H7 (cell line): Measurements from ENCODE around the gene IL6R. TPM values are rescaled to one million over a fixed set of nuclear protein-coding genes. Genes with fewer than 3 reads are reported as not detected.
"Not testable (repeated sequence)": the region's sequence is repeated elsewhere in the genome, so short reads cannot be mapped to it uniquely, and the experiment has no call there.

ENCODE experiments used
- DNase-seq: peaks from one replicate; pipeline ENCODE4 v3.0.0; 2012
- H3K27me3 ChIP-seq: 2 replicates; pipeline ENCODE4 v1.6.0; 2011; ENCODE audit warnings: mild to moderate bottlenecking, low read length; ENCODE audit not compliant: control insufficient read depth, insufficient read depth
- H3K36me3 ChIP-seq: replicated peaks from 2 replicates; pipeline ENCODE4 v1.5.1; 2011; ENCODE audit warnings: low read length; ENCODE audit not compliant: control insufficient read depth, insufficient read depth
- H3K4me3 ChIP-seq: 2 replicates; pipeline ENCODE4 v1.5.1; 2011; ENCODE audit warnings: low read depth, mild to moderate bottlenecking, control low read depth, low read length, moderate library complexity; ENCODE audit not compliant: insufficient read depth
- total RNA-seq: library from RNA; depleted of rRNA; stranded (reverse); fragments of >200 nt; shearing (Covaris generic); gene quantifications from 2 replicates; pipeline ENCODE4 v1.2.3, GENCODE V29; 2014; rRNA removed

IL6R gene
- total RNA-seq, result 8.6 and 10.3 TPM in 2 replicates

- Histone ChIP-seq H3K27me3 (peaks cover 33% of the 10 kb centered on the region), H3K4me3 (peak within 1 kb of the TSS; percentile 71), H3K36me3 (no peaks in the 10 kb centered on the region)
- DNase-seq, result peak; percentile 91
Observed at GRCh38 chr1:154404984-154405746, at the start of gene IL6R. Gene IL6R, plus strand, starts transcription at chr1:154405343. Its CDS starts 287 bp downstream, at chr1:154405630.

- DNase-seq, result no peak
- H3K36me3 ChIP-seq, result no peaks in the 10 kb centered on the region
- no peaks in the 10 kb centered on the region; the same call in 1 of the 2 replicates for H3K27me3 ChIP-seq
- no peak overlapping the region for H3K4me3 ChIP-seq
Observed at GRCh38 chr1:154358519-154358918, 46.6 kb upstream of the IL6R start.

GRCh38 chr1:154360288-154360687, 44.9 kb upstream of the IL6R start:
- H3K4me3 ChIP-seq, result no peak overlapping the region
- DNase-seq, result no peak
- H3K27me3 ChIP-seq, result no peaks in the 10 kb centered on the region
- no peaks in the 10 kb centered on the region for H3K36me3 ChIP-seq

- not testable (repeated sequence) for H3K27me3 ChIP-seq, H3K36me3 ChIP-seq, H3K4me3 ChIP-seq, DNase-seq
Observed at GRCh38 chr1:154360881-154361280, 44.3 kb upstream of the IL6R start.

- Histone ChIP-seq H3K4me3 (no peak overlapping the region), H3K36me3 (no peaks in the 10 kb centered on the region), H3K27me3 (no peaks in the 10 kb centered on the region)
- no peak for DNase-seq
Observed at GRCh38 chr1:154361357-154361756, 43.8 kb upstream of the IL6R start.

- no peak overlapping the region for H3K4me3 ChIP-seq
- H3K36me3 ChIP-seq, result no peaks in the 10 kb centered on the region
- no peaks in the 10 kb centered on the region for H3K27me3 ChIP-seq
- no peak for DNase-seq
Observed at GRCh38 chr1:154371436-154371835, 33.7 kb upstream of the IL6R start.

GRCh38 chr1:154373777-154374357, 31.3 kb upstream of the IL6R start:
- DNase-seq, H3K27me3 ChIP-seq, H3K4me3 ChIP-seq, H3K36me3 ChIP-seq: not testable (repeated sequence)

- no peaks in the 10 kb centered on the region for H3K27me3 ChIP-seq
- H3K4me3 ChIP-seq, result no peak overlapping the region
- DNase-seq, result no peak
- H3K36me3 ChIP-seq, result no peaks in the 10 kb centered on the region
Observed at GRCh38 chr1:154379301-154379700, 25.8 kb upstream of the IL6R start.

- no peak for DNase-seq
- H3K4me3 ChIP-seq, result no peak overlapping the region
- H3K36me3 ChIP-seq, result no peaks in the 10 kb centered on the region
- no peaks in the 10 kb centered on the region for H3K27me3 ChIP-seq
Observed at GRCh38 chr1:154384650-154385489, 20.3 kb upstream of the IL6R start.

- no peak for DNase-seq
- Histone ChIP-seq H3K4me3 (no peak overlapping the region), H3K27me3 (no peaks in the 10 kb centered on the region), H3K36me3 (no peaks in the 10 kb centered on the region)
Observed at GRCh38 chr1:154386643-154387352, 18.3 kb upstream of the IL6R start.

GRCh38 chr1:154391086-154391770, 13.9 kb upstream of the IL6R start:
- no peaks in the 10 kb centered on the region for H3K27me3 ChIP-seq
- no peaks in the 10 kb centered on the region for H3K36me3 ChIP-seq
- H3K4me3 ChIP-seq, result no peak overlapping the region
- DNase-seq, result no peak

- no peaks in the 10 kb centered on the region for H3K27me3 ChIP-seq
- H3K36me3 ChIP-seq, result no peaks in the 10 kb centered on the region
- no peak overlapping the region for H3K4me3 ChIP-seq
- DNase-seq, result no peak
Observed at GRCh38 chr1:154398141-154398540, 7.0 kb upstream of the IL6R start.

GRCh38 chr1:154398678-154399077, 6.5 kb upstream of the IL6R start:
- Histone ChIP-seq H3K27me3 (peaks cover 5% of the 10 kb centered on the region), H3K36me3 (no peaks in the 10 kb centered on the region)

GRCh38 chr1:154400381-154400801, 4.8 kb upstream of the IL6R start:
- Histone ChIP-seq H3K27me3 (peaks cover 16% of the 10 kb centered on the region), H3K4me3 (no peak overlapping the region), H3K36me3 (no peaks in the 10 kb centered on the region)
- no peak for DNase-seq

More at GRCh38 chr1:154398678-154399077, 6.5 kb upstream of the IL6R start:
- DNase-seq, result no peak
- H3K4me3 ChIP-seq, result no peak overlapping the region
